GM21619 (cell line): ENCODE results near the gene MACROD2.
"Not testable (repeated sequence)": the region's sequence is repeated elsewhere in the genome, so short reads cannot be mapped to it uniquely, and the experiment has no call there.

Experiments used
- ATAC-seq: cut with Tn5 transposase; IDR thresholded peaks from one replicate; pipeline ENCODE4 v1.9.1; 2021; ENCODE audit not compliant: unreplicated experiment

Gene MACROD2

GRCh38 chr20:14926436-14926835 lies 931.1 kb downstream of the MACROD2 start:
- not testable (repeated sequence) for ATAC-seq

GRCh38 chr20:14928083-14928482 lies 932.8 kb downstream of the MACROD2 start:
- no peak for ATAC-seq

- ATAC-seq = no peak
These were observed 934.1 kb downstream of the MACROD2 start for GRCh38 chr20:14929388-14929787.

GRCh38 chr20:14932040-14932439 lies 936.7 kb downstream of the MACROD2 start:
- no peak for ATAC-seq

GRCh38 chr20:14935285-14935684 lies 940.0 kb downstream of the MACROD2 start:
- no peak for ATAC-seq

- no peak for ATAC-seq
These were observed 941.7 kb downstream of the MACROD2 start for GRCh38 chr20:14937021-14937420.

- no peak for ATAC-seq
These were observed 942.5 kb downstream of the MACROD2 start for GRCh38 chr20:14937846-14938245.

- ATAC-seq = no peak
These were observed 952.2 kb downstream of the MACROD2 start for GRCh38 chr20:14947536-14947935.

GRCh38 chr20:14947946-14948345 lies 952.6 kb downstream of the MACROD2 start:
- no peak for ATAC-seq

- ATAC-seq = no peak
These were observed 953.1 kb downstream of the MACROD2 start for GRCh38 chr20:14948416-14948815.

- no peak for ATAC-seq
These were observed 955.3 kb downstream of the MACROD2 start for GRCh38 chr20:14950633-14951032.

- ATAC-seq = no peak
These were observed 955.8 kb downstream of the MACROD2 start for GRCh38 chr20:14951105-14951504.

- ATAC-seq = no peak
These were observed 956.5 kb downstream of the MACROD2 start for GRCh38 chr20:14951707-14952418.

GRCh38 chr20:14953736-14954135 lies 958.4 kb downstream of the MACROD2 start:
- no peak for ATAC-seq

GRCh38 chr20:14955399-14955798 lies 960.1 kb downstream of the MACROD2 start:
- ATAC-seq = no peak

- no peak for ATAC-seq
These were observed 960.7 kb downstream of the MACROD2 start for GRCh38 chr20:14956026-14956425.

- ATAC-seq = no peak
These were observed 961.2 kb downstream of the MACROD2 start for GRCh38 chr20:14956538-14956937.

GRCh38 chr20:14957402-14957801 lies 962.1 kb downstream of the MACROD2 start:
- ATAC-seq = no peak

- ATAC-seq = no peak
These were observed 963.3 kb downstream of the MACROD2 start for GRCh38 chr20:14958626-14959025.

GRCh38 chr20:14959506-14960475 lies 964.5 kb downstream of the MACROD2 start:
- ATAC-seq = no peak

GRCh38 chr20:14960831-14961230 lies 965.5 kb downstream of the MACROD2 start:
- no peak for ATAC-seq

GRCh38 chr20:14963262-14963663 lies 967.9 kb downstream of the MACROD2 start:
- ATAC-seq = no peak
